Measurements from ENCODE around the gene HBZ. TPM values are rescaled to one million over a fixed set of nuclear protein-coding genes. Genes with fewer than 3 reads are reported as not detected.

HBZ gene
- total RNA-seq, 1 experiment from 2014 or later = 1.1 TPM

DNA sequence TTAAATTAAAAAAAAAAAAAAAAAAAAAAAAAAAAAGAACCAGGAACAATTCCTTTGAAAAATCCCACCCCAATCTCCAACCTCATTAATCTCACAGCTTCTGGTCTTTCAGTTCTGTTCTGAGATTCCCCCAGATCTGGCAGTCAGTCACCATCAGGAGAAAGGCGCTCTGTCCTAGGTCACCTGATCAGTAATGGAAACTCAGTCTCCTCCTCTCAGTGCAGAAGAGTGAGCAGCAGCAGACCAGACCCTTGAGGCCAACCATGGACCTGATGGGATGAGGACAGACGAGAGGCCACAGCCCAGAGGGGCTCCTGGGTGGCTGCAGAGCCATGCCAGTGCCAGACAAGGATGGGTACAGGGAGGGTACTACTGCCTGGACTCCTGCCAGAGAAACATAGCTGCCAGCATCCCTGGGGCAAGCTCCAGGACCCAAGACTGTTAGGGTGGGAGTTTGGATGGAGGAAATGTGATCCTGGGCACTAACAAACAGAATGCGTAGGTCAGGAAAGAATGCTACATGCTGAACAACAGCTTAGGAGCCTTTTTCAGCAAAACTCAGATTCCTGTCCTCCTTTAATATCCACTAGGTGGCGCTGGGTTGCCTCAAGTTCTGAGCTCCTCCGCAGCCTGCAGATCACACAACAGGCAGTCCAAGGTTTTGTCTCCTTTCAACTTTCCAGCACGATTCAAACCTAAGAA, 45.7 kb upstream of the HBZ start:
- TF ChIP-seq, protein P1, sequence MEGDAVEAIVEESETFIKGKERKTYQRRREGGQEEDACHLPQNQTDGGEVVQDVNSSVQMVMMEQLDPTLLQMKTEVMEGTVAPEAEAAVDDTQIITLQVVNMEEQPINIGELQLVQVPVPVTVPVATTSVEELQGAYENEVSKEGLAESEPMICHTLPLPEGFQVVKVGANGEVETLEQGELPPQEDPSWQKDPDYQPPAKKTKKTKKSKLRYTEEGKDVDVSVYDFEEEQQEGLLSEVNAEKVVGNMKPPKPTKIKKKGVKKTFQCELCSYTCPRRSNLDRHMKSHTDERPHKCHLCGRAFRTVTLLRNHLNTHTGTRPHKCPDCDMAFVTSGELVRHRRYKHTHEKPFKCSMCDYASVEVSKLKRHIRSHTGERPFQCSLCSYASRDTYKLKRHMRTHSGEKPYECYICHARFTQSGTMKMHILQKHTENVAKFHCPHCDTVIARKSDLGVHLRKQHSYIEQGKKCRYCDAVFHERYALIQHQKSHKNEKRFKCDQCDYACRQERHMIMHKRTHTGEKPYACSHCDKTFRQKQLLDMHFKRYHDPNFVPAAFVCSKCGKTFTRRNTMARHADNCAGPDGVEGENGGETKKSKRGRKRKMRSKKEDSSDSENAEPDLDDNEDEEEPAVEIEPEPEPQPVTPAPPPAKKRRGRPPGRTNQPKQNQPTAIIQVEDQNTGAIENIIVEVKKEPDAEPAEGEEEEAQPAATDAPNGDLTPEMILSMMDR (IDR thresholded peaks at IDR 0.05) = peak; percentile 90
- no peak for TF ChIP-seq SIN3A (IDR thresholded peaks at IDR 0.05; ENCODE audit: borderline replicate concordance, insufficient read depth, low read depth, low read length)
- Histone ChIP-seq H3K27ac (ENCODE audit: low read length) (no peak overlapping the region), H3K36me3 (ENCODE audit: control insufficient read depth, insufficient read depth, low read length) (peaks cover 2% of the 10 kb centered on the region; the same call in 1 of the 2 replicates), H3K4me3 (ENCODE audit: low read depth in 2 of 2, low read length in 2 of 2) (no peak overlapping the region), H3K27me3 (ENCODE audit: control insufficient read depth, insufficient read depth, low read length) (no peaks in the 10 kb centered on the region), H3K4me1 (ENCODE audit: control insufficient read depth, insufficient read depth, low read length) (no peaks in the 10 kb centered on the region), H3K9me3 (ENCODE audit: control insufficient read depth, insufficient read depth, low read depth, low read length) (no peaks in the 10 kb centered on the region)
- CTCF ChIA-PET = interaction anchor here (0.5 to 1.6 kb wide), 8 partner anchors 10 to 256 kb away, joined by 3 to 9 read pairs (median 4); partner anchors contain the start of gene AXIN1
- POLR2A ChIA-PET = interaction anchor here (0.7 kb wide), 1 partner anchor 231 kb away, joined by 4 read pairs; no protein-coding TSS in a partner anchor
- no TSS peak for BruUV-seq (replicated peaks)
- ATAC-seq = peak; percentile 89
- peak; percentile 47 for DNase-seq (ENCODE audit: low read depth, low spot score)
- intact Hi-C loops (cut with micrococcal nuclease; ENCODE audit: unreplicated experiment) (loop anchor here (2.0 kb wide), 1 partner anchor 74 kb away; the partner anchor contains the start of gene HBQ1), in situ Hi-C loops (cut with HindIII; ENCODE audit: low pct_unique_long_range_greater_than_20kb, low sequenced_read_pairs) (no loop called here)

DNA sequence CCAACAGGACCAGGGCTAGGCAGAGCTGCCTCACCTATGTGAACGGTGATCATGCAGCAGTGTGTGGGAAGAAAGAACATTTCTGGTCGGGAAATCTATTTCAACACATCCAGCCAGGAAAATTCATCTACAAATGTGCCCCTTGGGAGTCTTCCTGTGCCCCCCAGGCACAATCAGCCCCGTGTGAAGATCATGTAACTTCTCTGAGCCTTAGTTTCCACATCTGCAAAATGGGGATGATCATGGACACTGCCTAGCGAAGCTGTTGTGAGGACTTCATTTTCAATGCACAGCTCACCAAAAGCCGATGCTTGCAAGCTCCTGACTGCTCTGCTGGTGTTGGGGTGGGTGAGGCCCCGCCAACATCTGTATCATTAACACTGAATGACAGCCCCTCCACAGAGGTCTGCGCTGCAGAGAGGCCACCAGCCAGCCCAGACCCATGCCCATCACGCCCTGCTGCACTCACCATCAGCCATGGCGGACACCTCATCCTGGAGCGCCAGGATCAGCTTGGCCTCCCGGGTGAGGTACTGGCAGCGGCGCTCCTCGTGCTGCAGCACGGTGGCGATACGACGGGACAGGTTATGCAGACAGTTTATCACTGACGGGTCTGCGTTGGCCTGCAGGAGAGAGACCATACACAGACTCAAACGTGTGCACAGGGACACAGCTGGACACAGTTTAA, 40.1 kb upstream of the HBZ start:
- Histone ChIP-seq H3K4me3 (ENCODE audit: low read depth in 2 of 2, low read length in 2 of 2) (no peak overlapping the region), H3K4me1 (ENCODE audit: control insufficient read depth, insufficient read depth, low read length) (no peaks in the 10 kb centered on the region; the same call in 1 of the 2 replicates), H3K9me3 (ENCODE audit: control insufficient read depth, insufficient read depth, low read depth, low read length) (no peaks in the 10 kb centered on the region), H3K36me3 (ENCODE audit: control insufficient read depth, insufficient read depth, low read length) (peaks cover 14% of the 10 kb centered on the region), H3K27me3 (ENCODE audit: control insufficient read depth, insufficient read depth, low read length) (no peaks in the 10 kb centered on the region), H3K27ac (ENCODE audit: low read length) (no peak overlapping the region)
- TF ChIP-seq, protein P2, sequence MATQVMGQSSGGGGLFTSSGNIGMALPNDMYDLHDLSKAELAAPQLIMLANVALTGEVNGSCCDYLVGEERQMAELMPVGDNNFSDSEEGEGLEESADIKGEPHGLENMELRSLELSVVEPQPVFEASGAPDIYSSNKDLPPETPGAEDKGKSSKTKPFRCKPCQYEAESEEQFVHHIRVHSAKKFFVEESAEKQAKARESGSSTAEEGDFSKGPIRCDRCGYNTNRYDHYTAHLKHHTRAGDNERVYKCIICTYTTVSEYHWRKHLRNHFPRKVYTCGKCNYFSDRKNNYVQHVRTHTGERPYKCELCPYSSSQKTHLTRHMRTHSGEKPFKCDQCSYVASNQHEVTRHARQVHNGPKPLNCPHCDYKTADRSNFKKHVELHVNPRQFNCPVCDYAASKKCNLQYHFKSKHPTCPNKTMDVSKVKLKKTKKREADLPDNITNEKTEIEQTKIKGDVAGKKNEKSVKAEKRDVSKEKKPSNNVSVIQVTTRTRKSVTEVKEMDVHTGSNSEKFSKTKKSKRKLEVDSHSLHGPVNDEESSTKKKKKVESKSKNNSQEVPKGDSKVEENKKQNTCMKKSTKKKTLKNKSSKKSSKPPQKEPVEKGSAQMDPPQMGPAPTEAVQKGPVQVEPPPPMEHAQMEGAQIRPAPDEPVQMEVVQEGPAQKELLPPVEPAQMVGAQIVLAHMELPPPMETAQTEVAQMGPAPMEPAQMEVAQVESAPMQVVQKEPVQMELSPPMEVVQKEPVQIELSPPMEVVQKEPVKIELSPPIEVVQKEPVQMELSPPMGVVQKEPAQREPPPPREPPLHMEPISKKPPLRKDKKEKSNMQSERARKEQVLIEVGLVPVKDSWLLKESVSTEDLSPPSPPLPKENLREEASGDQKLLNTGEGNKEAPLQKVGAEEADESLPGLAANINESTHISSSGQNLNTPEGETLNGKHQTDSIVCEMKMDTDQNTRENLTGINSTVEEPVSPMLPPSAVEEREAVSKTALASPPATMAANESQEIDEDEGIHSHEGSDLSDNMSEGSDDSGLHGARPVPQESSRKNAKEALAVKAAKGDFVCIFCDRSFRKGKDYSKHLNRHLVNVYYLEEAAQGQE (IDR thresholded peaks at IDR 0.05; ENCODE audit: insufficient read depth in 1 of 2, low read depth in 2 of 2, low read length in 1 of 2) = no peak
- TF ChIP-seq SIN3A (IDR thresholded peaks at IDR 0.05; ENCODE audit: borderline replicate concordance, insufficient read depth, low read depth, low read length) (no peak), POLR2AphosphoS5 (IDR thresholded peaks at IDR 0.05; ENCODE audit: low read depth, low read length) (no peak), TCF7L2 (IDR thresholded peaks at IDR 0.05; ENCODE audit: low read depth, low read length) (no peak)
- TF ChIP-seq, protein P1 (IDR thresholded peaks at IDR 0.05) = no peak
- ChIA-PET POLR2A (no interaction called here), CTCF (no interaction called here)
- ATAC-seq (no peak), DNase-seq (ENCODE audit: low read depth, low spot score) (no peak)
- no TSS peak for BruUV-seq (replicated peaks)
- in situ Hi-C loops (cut with HindIII; ENCODE audit: low pct_unique_long_range_greater_than_20kb, low sequenced_read_pairs) = no loop called here
- intact Hi-C loops (cut with micrococcal nuclease; ENCODE audit: unreplicated experiment) = no loop called here

Measured in Panc1 (cell line).